ENCODE results near the gene LCP1.

The LCP1 gene

DNA sequence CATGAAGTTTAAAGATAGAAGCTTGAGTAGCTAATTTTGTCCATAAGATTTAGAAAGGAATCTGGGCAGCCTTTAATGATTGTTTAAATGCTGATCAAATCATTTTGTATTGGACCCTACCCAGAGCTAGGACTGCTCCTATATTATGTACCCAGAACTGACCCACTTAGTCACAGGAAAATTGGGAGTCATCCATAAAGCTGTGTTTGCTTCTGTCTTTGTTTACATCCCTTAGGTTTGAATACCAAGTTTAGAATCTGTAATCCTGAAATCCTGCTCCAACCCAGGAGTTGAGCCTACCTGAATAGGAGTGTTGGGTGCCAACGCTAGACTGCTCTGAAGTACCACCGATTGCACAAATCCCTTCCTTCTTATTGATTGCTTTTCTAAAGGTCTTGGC is 23.8 kb downstream of the LCP1 start:
- no peaks in the 10 kb centered on the region for H3K4me1 ChIP-seq (ENCODE audit: control insufficient read depth, insufficient read depth, low read length)
- CTCF ChIA-PET = no interaction called here
- H3K27ac ChIP-seq (ENCODE audit: extremely low read depth, low read depth, low read length) = no peak overlapping the region
- H3K36me3 ChIP-seq (ENCODE audit: control insufficient read depth in 2 of 2, insufficient read depth in 1 of 2, low read length in 2 of 2) = peaks cover 0 to 52% of the 10 kb centered on the region in 2 experiments; a peak in 2 of 3 replicates
- TF ChIP-seq ZNF747 (tag by site-specific recombination; IDR thresholded peaks at IDR 0.05) (no peak), ZNF529 (tag by site-specific recombination; IDR thresholded peaks at IDR 0.05; ENCODE audit: insufficient replicate concordance) (no peak), ZNF174 (tag by site-specific recombination; IDR thresholded peaks at IDR 0.05) (no peak), ZNF140 (tag by site-specific recombination; IDR thresholded peaks at IDR 0.05) (no peak), ZNF248 (tag by site-specific recombination; IDR thresholded peaks at IDR 0.05) (no peak), ZNF48 (tag by site-specific recombination; IDR thresholded peaks at IDR 0.05) (no peak), ZNF776 (tag by site-specific recombination; IDR thresholded peaks at IDR 0.05; ENCODE audit: borderline replicate concordance) (no peak)
- TF ChIP-seq, protein P1, sequence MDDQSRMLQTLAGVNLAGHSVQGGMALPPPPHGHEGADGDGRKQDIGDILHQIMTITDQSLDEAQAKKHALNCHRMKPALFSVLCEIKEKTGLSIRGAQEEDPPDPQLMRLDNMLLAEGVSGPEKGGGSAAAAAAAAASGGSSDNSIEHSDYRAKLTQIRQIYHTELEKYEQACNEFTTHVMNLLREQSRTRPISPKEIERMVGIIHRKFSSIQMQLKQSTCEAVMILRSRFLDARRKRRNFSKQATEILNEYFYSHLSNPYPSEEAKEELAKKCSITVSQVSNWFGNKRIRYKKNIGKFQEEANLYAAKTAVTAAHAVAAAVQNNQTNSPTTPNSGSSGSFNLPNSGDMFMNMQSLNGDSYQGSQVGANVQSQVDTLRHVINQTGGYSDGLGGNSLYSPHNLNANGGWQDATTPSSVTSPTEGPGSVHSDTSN (CRISPR knock-in tag; IDR thresholded peaks at IDR 0.05) = no peak
- no peaks in the 10 kb centered on the region for H3K9me3 ChIP-seq (ENCODE audit: control insufficient read depth, insufficient read depth, low read depth, low read length)
- no peak overlapping the region for H3K4me3 ChIP-seq (ENCODE audit: low read depth, low read length)
- POLR2A ChIA-PET = no interaction called here

DNA sequence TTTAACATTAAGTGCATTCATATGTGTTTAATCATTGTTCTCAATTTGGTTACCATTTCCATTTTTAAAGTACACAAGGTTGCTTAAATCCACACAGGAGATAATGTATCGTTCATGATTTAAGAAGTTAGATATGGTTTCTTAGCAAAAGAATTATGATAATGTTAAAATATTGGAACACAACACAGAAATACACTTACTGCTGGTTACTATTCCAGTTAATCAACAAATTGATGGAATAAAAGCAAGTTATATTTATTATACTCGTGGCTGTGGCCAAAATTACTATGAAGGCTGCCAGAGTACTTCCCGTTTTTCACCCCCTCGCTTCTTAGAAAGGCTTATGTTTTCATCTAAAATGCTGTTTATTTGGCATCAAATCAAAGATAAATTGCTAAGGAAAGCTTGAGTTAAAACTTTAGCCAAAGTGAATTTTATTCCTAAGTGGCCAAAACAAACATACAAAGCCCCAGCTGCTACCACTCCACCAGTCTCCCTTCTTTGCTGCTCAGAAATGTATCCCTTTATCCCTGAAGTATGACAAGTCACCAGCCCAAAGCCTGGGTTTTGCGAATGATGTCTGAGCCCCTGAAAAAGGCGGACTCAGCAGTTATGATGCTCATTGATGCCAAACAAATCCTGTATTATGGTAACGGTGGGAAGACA is 27.7 kb downstream of the LCP1 start:
- H3K4me1 ChIP-seq (ENCODE audit: control insufficient read depth, insufficient read depth, low read length) = no peaks in the 10 kb centered on the region
- ChIA-PET CTCF (no interaction called here), POLR2A (no interaction called here)
- no peak overlapping the region for H3K4me3 ChIP-seq (ENCODE audit: low read depth, low read length)
- H3K9me3 ChIP-seq (ENCODE audit: control insufficient read depth, insufficient read depth, low read depth, low read length) = no peaks in the 10 kb centered on the region
- TF ChIP-seq MZF1 (tag by site-specific recombination; IDR thresholded peaks at IDR 0.05; ENCODE audit: borderline replicate concordance) = no peak
- TF ChIP-seq HOXC10 (CRISPR knock-in tag; IDR thresholded peaks at IDR 0.05) = no peak
- no peak for TF ChIP-seq GLI2 (tag by site-specific recombination; IDR thresholded peaks at IDR 0.05; ENCODE audit: borderline replicate concordance, low read depth)
- TF ChIP-seq, protein P2, sequence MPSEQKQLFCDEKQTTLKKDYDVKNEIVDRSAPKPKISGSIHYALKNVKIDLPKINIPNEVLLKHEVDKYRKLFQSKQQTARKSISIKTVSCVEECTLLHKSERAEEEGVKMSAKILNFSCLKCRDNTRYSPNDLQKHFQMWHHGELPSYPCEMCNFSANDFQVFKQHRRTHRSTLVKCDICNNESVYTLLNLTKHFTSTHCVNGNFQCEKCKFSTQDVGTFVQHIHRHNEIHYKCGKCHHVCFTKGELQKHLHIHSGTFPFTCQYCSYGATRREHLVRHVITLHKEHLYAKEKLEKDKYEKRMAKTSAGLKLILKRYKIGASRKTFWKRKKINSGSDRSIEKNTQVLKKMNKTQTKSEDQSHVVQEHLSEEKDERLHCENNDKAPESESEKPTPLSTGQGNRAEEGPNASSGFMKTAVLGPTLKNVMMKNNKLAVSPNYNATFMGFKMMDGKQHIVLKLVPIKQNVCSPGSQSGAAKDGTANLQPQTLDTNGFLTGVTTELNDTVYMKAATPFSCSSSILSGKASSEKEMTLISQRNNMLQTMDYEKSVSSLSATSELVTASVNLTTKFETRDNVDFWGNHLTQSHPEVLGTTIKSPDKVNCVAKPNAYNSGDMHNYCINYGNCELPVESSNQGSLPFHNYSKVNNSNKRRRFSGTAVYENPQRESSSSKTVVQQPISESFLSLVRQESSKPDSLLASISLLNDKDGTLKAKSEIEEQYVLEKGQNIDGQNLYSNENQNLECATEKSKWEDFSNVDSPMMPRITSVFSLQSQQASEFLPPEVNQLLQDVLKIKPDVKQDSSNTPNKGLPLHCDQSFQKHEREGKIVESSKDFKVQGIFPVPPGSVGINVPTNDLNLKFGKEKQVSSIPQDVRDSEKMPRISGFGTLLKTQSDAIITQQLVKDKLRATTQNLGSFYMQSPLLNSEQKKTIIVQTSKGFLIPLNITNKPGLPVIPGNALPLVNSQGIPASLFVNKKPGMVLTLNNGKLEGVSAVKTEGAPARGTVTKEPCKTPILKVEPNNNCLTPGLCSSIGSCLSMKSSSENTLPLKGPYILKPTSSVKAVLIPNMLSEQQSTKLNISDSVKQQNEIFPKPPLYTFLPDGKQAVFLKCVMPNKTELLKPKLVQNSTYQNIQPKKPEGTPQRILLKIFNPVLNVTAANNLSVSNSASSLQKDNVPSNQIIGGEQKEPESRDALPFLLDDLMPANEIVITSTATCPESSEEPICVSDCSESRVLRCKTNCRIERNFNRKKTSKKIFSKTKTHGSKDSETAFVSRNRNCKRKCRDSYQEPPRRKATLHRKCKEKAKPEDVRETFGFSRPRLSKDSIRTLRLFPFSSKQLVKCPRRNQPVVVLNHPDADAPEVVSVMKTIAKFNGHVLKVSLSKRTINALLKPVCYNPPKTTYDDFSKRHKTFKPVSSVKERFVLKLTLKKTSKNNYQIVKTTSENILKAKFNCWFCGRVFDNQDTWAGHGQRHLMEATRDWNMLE (tag by site-specific recombination; conservative IDR thresholded peaks at IDR 0.05; ENCODE audit: low read depth) = no peak
- no peak for TF ChIP-seq ZNF335 (tag by site-specific recombination; conservative IDR thresholded peaks at IDR 0.05)
- no peak for TF ChIP-seq ZNF214 (tag by site-specific recombination; IDR thresholded peaks at IDR 0.05; ENCODE audit: borderline replicate concordance)
- TF ChIP-seq, protein P3, sequence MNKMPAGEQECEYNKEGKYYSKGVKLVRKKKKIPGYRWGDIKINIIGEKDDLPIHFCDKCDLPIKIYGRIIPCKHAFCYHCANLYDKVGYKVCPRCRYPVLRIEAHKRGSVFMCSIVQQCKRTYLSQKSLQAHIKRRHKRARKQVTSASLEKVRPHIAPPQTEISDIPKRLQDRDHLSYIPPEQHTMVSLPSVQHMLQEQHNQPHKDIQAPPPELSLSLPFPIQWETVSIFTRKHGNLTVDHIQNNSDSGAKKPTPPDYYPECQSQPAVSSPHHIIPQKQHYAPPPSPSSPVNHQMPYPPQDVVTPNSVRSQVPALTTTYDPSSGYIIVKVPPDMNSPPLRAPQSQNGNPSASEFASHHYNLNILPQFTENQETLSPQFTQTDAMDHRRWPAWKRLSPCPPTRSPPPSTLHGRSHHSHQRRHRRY (tag by site-specific recombination; IDR thresholded peaks at IDR 0.05) = no peak
- no peak for TF ChIP-seq BCL11B (tag by site-specific recombination; IDR thresholded peaks at IDR 0.05; ENCODE audit: low read depth)
- TF ChIP-seq ZNF16 (tag by site-specific recombination; IDR thresholded peaks at IDR 0.05; ENCODE audit: low read depth) = no peak
- H3K36me3 ChIP-seq (ENCODE audit: control insufficient read depth in 2 of 2, insufficient read depth in 1 of 2, low read length in 2 of 2) = peaks cover 0 to 86% of the 10 kb centered on the region in 2 experiments; a peak in 2 of 3 replicates
- H3K27ac ChIP-seq (ENCODE audit: extremely low read depth, low read depth, low read length) = no peak overlapping the region
